GM21723 (cell line): ENCODE data around the gene PTPN21.

Experiments
- ATAC-seq: cut with Tn5 transposase; IDR thresholded peaks from one replicate; pipeline ENCODE4 v1.9.1; 2021; ENCODE audit warnings: mild to moderate bottlenecking, moderate library complexity; ENCODE audit not compliant: unreplicated experiment

The PTPN21 gene

GRCh38 chr14:88507208-88507607 lies 47.6 kb downstream of the PTPN21 start:
- ATAC-seq, result no peak

- ATAC-seq, result no peak
These were observed 49.2 kb downstream of the PTPN21 start for GRCh38 chr14:88505621-88506020.

- ATAC-seq, result no peak
These were observed 50.2 kb downstream of the PTPN21 start for GRCh38 chr14:88504602-88505001.

GRCh38 chr14:88503754-88504406 lies 50.9 kb downstream of the PTPN21 start:
- ATAC-seq, result no peak

GRCh38 chr14:88502740-88503139 lies 52.1 kb downstream of the PTPN21 start:
- no peak for ATAC-seq

- ATAC-seq, result no peak
These were observed 54.2 kb downstream of the PTPN21 start for GRCh38 chr14:88500611-88501010.

GRCh38 chr14:88499225-88499624 lies 55.6 kb downstream of the PTPN21 start:
- ATAC-seq, result no peak

- ATAC-seq, result no peak
These were observed 58.4 kb downstream of the PTPN21 start for GRCh38 chr14:88496414-88496813.

- no peak for ATAC-seq
These were observed 61.2 kb downstream of the PTPN21 start for GRCh38 chr14:88493392-88494185.

- peak; percentile 92 for ATAC-seq
These were observed 62.3 kb downstream of the PTPN21 start for GRCh38 chr14:88492272-88493089.

- ATAC-seq, result no peak
These were observed 64.6 kb downstream of the PTPN21 start for GRCh38 chr14:88490168-88490567.

- no peak for ATAC-seq
These were observed 65.9 kb downstream of the PTPN21 start for GRCh38 chr14:88488897-88489296.

- no peak for ATAC-seq
These were observed 66.7 kb downstream of the PTPN21 start for GRCh38 chr14:88488081-88488480.

- ATAC-seq, result no peak
These were observed 72.3 kb downstream of the PTPN21 start for GRCh38 chr14:88482524-88482923.

GRCh38 chr14:88481794-88482193 lies 73.0 kb downstream of the PTPN21 start:
- no peak for ATAC-seq

- ATAC-seq, result no peak
These were observed 73.7 kb downstream of the PTPN21 start for GRCh38 chr14:88481059-88481458.

- ATAC-seq, result no peak
These were observed 75.2 kb downstream of the PTPN21 start for GRCh38 chr14:88479574-88479987.

- no peak for ATAC-seq
These were observed 75.9 kb downstream of the PTPN21 start for GRCh38 chr14:88478931-88479330.

- no peak for ATAC-seq
These were observed 77.1 kb downstream of the PTPN21 start for GRCh38 chr14:88477513-88478250.

- ATAC-seq, result no peak
These were observed 78.0 kb downstream of the PTPN21 start for GRCh38 chr14:88476825-88477224.

GRCh38 chr14:88476214-88476774 lies 78.5 kb downstream of the PTPN21 start:
- ATAC-seq, result no peak
